ENCODE data around the gene PSORS1C2. TPM values are rescaled to one million over a fixed set of nuclear protein-coding genes. Genes with fewer than 3 reads are reported as not detected.
"Not testable (repeated sequence)": the region's sequence is repeated elsewhere in the genome, so short reads cannot be mapped to it uniquely, and the experiment has no call there.

The PSORS1C2 gene
- total RNA-seq, 1 donor from 2014 or later, result not detected

DNA sequence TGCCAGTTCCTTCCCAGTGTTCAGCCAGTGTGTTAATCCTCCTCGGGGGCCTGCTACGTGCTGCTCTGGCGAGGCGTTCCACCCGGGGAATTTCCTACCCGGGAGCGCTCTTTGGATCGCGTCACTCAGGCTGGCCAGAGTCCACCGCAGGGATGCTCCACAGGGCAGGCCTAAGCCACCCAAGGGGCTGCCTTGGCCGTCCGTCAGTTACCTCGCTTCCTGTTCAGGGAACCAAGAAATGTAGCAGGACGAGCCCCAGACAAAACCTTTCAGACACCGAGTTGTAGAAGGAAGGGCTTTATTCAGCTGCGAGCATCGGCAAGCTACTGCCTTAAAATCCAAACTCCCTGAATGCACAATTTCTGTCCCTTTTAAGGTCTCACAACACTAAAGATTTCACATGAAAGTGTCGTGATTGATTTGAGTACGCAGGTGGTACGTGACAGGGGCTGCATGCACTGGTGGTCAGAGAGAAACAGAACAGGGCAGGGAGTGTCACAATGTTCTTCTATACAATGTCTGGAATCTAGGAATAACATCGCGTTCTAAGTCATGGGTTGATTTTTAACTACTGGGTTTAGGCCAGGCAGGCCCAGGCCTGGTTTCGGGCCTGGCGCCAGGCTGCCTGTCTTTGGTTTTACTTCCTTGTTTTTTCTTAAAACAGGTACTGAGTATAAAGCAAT lies 47.3 kb upstream of the PSORS1C2 start:
- H3K4me2 ChIP-seq (ENCODE audit: low read length), result no peak overlapping the region
- no peaks in the 10 kb centered on the region for H4K20me1 ChIP-seq (ENCODE audit: insufficient read depth, low read length)
- Mint-ChIP-seq H3K27ac (ENCODE audit: unreplicated experiment) (no peak overlapping the region), H3K9me3 (ENCODE audit: unreplicated experiment) (no peaks in the 10 kb centered on the region), H3K27me3 (ENCODE audit: low read depth, unreplicated experiment) (peaks cover 2% of the 10 kb centered on the region), H3K4me3 (ENCODE audit: unreplicated experiment) (no peak overlapping the region), H3K36me3 (ENCODE audit: low read depth, unreplicated experiment) (no peaks in the 10 kb centered on the region), H3K4me1 (ENCODE audit: low read depth, unreplicated experiment) (no peaks in the 10 kb centered on the region)
- H3K9ac ChIP-seq (ENCODE audit: low read length), result no peak overlapping the region
- no peak overlapping the region for H3K4me3 ChIP-seq (ENCODE audit: insufficient read depth, low read depth, low read length)
- no peak overlapping the region for H2AFZ ChIP-seq (ENCODE audit: low read depth, low read length)
- no peaks in the 10 kb centered on the region for H3K79me2 ChIP-seq (ENCODE audit: insufficient read depth, low read length)
- no peak for TF ChIP-seq EZH2 (IDR thresholded peaks at IDR 0.05; ENCODE audit: insufficient read depth, low read length)
- TF ChIP-seq, protein P1, sequence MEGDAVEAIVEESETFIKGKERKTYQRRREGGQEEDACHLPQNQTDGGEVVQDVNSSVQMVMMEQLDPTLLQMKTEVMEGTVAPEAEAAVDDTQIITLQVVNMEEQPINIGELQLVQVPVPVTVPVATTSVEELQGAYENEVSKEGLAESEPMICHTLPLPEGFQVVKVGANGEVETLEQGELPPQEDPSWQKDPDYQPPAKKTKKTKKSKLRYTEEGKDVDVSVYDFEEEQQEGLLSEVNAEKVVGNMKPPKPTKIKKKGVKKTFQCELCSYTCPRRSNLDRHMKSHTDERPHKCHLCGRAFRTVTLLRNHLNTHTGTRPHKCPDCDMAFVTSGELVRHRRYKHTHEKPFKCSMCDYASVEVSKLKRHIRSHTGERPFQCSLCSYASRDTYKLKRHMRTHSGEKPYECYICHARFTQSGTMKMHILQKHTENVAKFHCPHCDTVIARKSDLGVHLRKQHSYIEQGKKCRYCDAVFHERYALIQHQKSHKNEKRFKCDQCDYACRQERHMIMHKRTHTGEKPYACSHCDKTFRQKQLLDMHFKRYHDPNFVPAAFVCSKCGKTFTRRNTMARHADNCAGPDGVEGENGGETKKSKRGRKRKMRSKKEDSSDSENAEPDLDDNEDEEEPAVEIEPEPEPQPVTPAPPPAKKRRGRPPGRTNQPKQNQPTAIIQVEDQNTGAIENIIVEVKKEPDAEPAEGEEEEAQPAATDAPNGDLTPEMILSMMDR (IDR thresholded peaks at IDR 0.05; ENCODE audit: insufficient read depth, low read depth, low read length), result no peak
- H3K27me3 ChIP-seq (ENCODE audit: insufficient read depth, low read length), result no peaks in the 10 kb centered on the region
- FAIRE-seq (no peak), DNase-seq (ENCODE audit: low read depth) (peak; percentile 3)
- no peaks in the 10 kb centered on the region for H3K36me3 ChIP-seq (ENCODE audit: insufficient read depth, low read length)
- H3K27ac ChIP-seq (ENCODE audit: low read depth, low read length), result no peak overlapping the region
- no peaks in the 10 kb centered on the region for H3K9me3 ChIP-seq (ENCODE audit: insufficient read depth, low read depth, low read length)
- no peaks in the 10 kb centered on the region for H3K4me1 ChIP-seq (ENCODE audit: insufficient read depth, low read length)

DNA sequence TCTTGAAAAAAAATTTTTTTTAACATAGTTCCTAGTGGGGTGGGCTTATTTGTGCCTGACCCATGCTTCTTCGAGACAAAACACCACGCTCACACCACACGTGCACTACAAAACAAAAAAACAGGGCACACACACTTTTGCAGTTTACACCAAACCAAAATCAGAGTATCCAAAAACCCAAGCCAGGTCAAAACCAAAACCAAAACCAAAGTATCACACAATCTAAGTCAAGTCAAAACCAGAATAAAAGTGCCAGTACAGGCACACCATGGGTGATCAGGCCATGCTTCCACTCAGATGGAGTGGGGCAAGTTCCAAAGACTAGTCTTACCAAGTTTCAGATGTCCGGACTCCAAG lies 46.8 kb upstream of the PSORS1C2 start:
- H3K79me2 ChIP-seq (ENCODE audit: insufficient read depth, low read length); DNase-seq (ENCODE audit: low read depth); H3K4me2 ChIP-seq (ENCODE audit: low read length); H3K27ac ChIP-seq (ENCODE audit: low read depth, low read length); FAIRE-seq; H3K27me3 ChIP-seq (ENCODE audit: insufficient read depth, low read length); H3K9ac ChIP-seq (ENCODE audit: low read length); H4K20me1 ChIP-seq (ENCODE audit: insufficient read depth, low read length); H3K4me3 Mint-ChIP-seq (ENCODE audit: unreplicated experiment); H3K4me1 Mint-ChIP-seq (ENCODE audit: low read depth, unreplicated experiment); H3K27me3 Mint-ChIP-seq (ENCODE audit: low read depth, unreplicated experiment); H2AFZ ChIP-seq (ENCODE audit: low read depth, low read length); H3K9me3 ChIP-seq (ENCODE audit: insufficient read depth, low read depth, low read length); H3K36me3 ChIP-seq (ENCODE audit: insufficient read depth, low read length); H3K9me3 Mint-ChIP-seq (ENCODE audit: unreplicated experiment); H3K4me1 ChIP-seq (ENCODE audit: insufficient read depth, low read length); H3K27ac Mint-ChIP-seq (ENCODE audit: unreplicated experiment); H3K4me3 ChIP-seq (ENCODE audit: insufficient read depth, low read depth, low read length); H3K36me3 Mint-ChIP-seq (ENCODE audit: low read depth, unreplicated experiment): not testable (repeated sequence)

DNA sequence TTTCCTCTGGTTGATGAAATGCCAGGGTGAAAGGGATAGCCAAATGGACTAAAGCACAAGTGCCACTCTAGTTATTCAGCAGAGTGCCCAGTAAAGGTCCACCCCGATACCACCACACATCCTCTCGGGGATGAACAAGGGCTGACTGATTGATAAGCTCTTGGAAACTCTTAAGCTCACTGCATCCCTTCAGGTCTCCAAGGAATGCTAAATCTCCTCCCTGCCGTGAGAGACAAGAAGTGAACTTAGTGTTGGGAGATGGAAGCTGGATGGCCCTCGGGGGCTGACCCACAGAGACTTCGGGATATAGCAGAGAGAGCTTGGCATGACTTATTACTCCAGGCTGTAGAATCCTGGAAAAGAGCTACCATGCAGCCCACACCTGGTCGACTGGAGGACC lies 45.0 kb upstream of the PSORS1C2 start:
- FAIRE-seq; H3K27ac ChIP-seq (ENCODE audit: low read depth, low read length); H3K9me3 ChIP-seq (ENCODE audit: insufficient read depth, low read depth, low read length); H3K4me1 Mint-ChIP-seq (ENCODE audit: low read depth, unreplicated experiment); H3K27me3 Mint-ChIP-seq (ENCODE audit: low read depth, unreplicated experiment); H3K9ac ChIP-seq (ENCODE audit: low read length); H3K4me3 Mint-ChIP-seq (ENCODE audit: unreplicated experiment); DNase-seq (ENCODE audit: low read depth); H4K20me1 ChIP-seq (ENCODE audit: insufficient read depth, low read length); H3K27ac Mint-ChIP-seq (ENCODE audit: unreplicated experiment); H3K36me3 Mint-ChIP-seq (ENCODE audit: low read depth, unreplicated experiment); H3K4me1 ChIP-seq (ENCODE audit: insufficient read depth, low read length); H3K9me3 Mint-ChIP-seq (ENCODE audit: unreplicated experiment); H3K79me2 ChIP-seq (ENCODE audit: insufficient read depth, low read length); H3K36me3 ChIP-seq (ENCODE audit: insufficient read depth, low read length); H2AFZ ChIP-seq (ENCODE audit: low read depth, low read length); H3K4me2 ChIP-seq (ENCODE audit: low read length); H3K27me3 ChIP-seq (ENCODE audit: insufficient read depth, low read length); H3K4me3 ChIP-seq (ENCODE audit: insufficient read depth, low read depth, low read length): not testable (repeated sequence)

DNA sequence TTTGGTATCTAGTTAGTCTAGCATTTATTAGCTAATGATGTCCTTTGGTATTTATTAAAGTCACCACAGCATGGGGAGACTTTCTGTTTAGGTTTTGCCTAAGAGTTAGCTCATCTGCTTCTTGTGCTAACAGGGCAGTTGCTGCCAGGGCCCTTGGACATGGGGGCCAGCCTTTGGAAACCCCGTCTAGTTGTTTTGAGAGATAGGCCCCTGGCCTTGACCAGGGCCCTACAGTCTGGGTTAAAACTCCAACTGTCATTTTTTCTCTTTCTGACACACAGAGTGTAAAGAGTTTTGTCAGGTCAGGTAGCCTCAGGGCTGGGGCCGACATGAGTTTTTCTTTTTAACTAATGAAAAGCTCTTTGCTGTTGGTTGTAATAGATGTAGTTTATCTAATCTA lies 44.4 kb upstream of the PSORS1C2 start:
- H3K36me3 Mint-ChIP-seq (ENCODE audit: low read depth, unreplicated experiment); H3K4me3 ChIP-seq (ENCODE audit: insufficient read depth, low read depth, low read length); H3K9ac ChIP-seq (ENCODE audit: low read length); H3K79me2 ChIP-seq (ENCODE audit: insufficient read depth, low read length); H3K4me2 ChIP-seq (ENCODE audit: low read length); H3K9me3 ChIP-seq (ENCODE audit: insufficient read depth, low read depth, low read length); H3K27me3 ChIP-seq (ENCODE audit: insufficient read depth, low read length); H3K27ac ChIP-seq (ENCODE audit: low read depth, low read length); H2AFZ ChIP-seq (ENCODE audit: low read depth, low read length); H3K4me1 ChIP-seq (ENCODE audit: insufficient read depth, low read length); FAIRE-seq; H3K27me3 Mint-ChIP-seq (ENCODE audit: low read depth, unreplicated experiment); H3K27ac Mint-ChIP-seq (ENCODE audit: unreplicated experiment); H3K9me3 Mint-ChIP-seq (ENCODE audit: unreplicated experiment); H3K36me3 ChIP-seq (ENCODE audit: insufficient read depth, low read length); H3K4me3 Mint-ChIP-seq (ENCODE audit: unreplicated experiment); H3K4me1 Mint-ChIP-seq (ENCODE audit: low read depth, unreplicated experiment); H4K20me1 ChIP-seq (ENCODE audit: insufficient read depth, low read length); DNase-seq (ENCODE audit: low read depth): not testable (repeated sequence)

Data from astrocyte (in vitro differentiated cells and primary cell).